Endometrial microvascular endothelial cells (primary cell): ENCODE measurements around the gene MT1F. TPM values are rescaled to one million over a fixed set of nuclear protein-coding genes. Genes with fewer than 3 reads are reported as not detected.

Experiments
- in situ Hi-C: cut with HindIII; loops from 2 replicates; pipeline ENCODE4 v1.10.0; 2017; ENCODE audit warnings: low sequenced_read_pairs, low pct_unique_long_range_greater_than_20kb; ENCODE audit errors: inconsistent ontology term
- total RNA-seq: library from RNA; depleted of rRNA; stranded (reverse); fragments of >200 nt; gene quantifications from one replicate; pipeline ENCODE4 v1.2.3, GENCODE V29; 2015; ENCODE audit errors: inconsistent ontology term

MT1F gene
- total RNA-seq, 1 donor from 2014 or later, result 6.5 TPM

- in situ Hi-C loops, result no loop called here
Observed at GRCh38 chr16:56623637-56624036, 34.1 kb upstream of the MT1F start.

GRCh38 chr16:56625140-56625942, 32.4 kb upstream of the MT1F start, which contains the start of gene MT1E:
Gene MT1E, plus strand, starts transcription at chr16:56625781. Its CDS starts 71 bp downstream, at chr16:56625852.
- in situ Hi-C loops, result no loop called here

GRCh38 chr16:56625943-56626654, 31.7 kb upstream of the MT1F start:
- in situ Hi-C loops, result no loop called here

GRCh38 chr16:56626685-56627084, 31.1 kb upstream of the MT1F start:
- in situ Hi-C loops, result no loop called here

- in situ Hi-C loops, result no loop called here
Observed at GRCh38 chr16:56628486-56629350, 29.0 kb upstream of the MT1F start.

GRCh38 chr16:56629531-56629930, 28.2 kb upstream of the MT1F start:
- in situ Hi-C loops, result no loop called here

- in situ Hi-C loops, result no loop called here
Observed at GRCh38 chr16:56630134-56630533, 27.6 kb upstream of the MT1F start.

GRCh38 chr16:56631197-56631596, 26.6 kb upstream of the MT1F start:
- in situ Hi-C loops, result no loop called here

- in situ Hi-C loops, result no loop called here
Observed at GRCh38 chr16:56631832-56632155, 26.0 kb upstream of the MT1F start.

GRCh38 chr16:56632156-56632847, 25.5 kb upstream of the MT1F start, which contains the start of gene MT1M:
Gene MT1M, plus strand, starts transcription at chr16:56632659. Its CDS starts 73 bp downstream, at chr16:56632732.
- in situ Hi-C loops, result no loop called here

- in situ Hi-C loops, result no loop called here
Observed at GRCh38 chr16:56632848-56633365, 24.9 kb upstream of the MT1F start.

GRCh38 chr16:56633535-56633934, 24.2 kb upstream of the MT1F start:
- in situ Hi-C loops, result no loop called here

GRCh38 chr16:56634715-56635440, 22.9 kb upstream of the MT1F start:
- in situ Hi-C loops, result no loop called here

- in situ Hi-C loops, result no loop called here
Observed at GRCh38 chr16:56635441-56635967, 22.3 kb upstream of the MT1F start.

GRCh38 chr16:56636616-56637413, 20.9 kb upstream of the MT1F start:
- in situ Hi-C loops, result no loop called here

- in situ Hi-C loops, result no loop called here
Observed at GRCh38 chr16:56637814-56638750, 19.7 kb upstream of the MT1F start, which contains the start of gene MT1A. Gene MT1A, plus strand, starts transcription at chr16:56638666. Its CDS starts 73 bp downstream, at chr16:56638739.
